Fibroblast of lung (primary cell): Measurements from ENCODE around the gene ADGRE1.

ENCODE experiments used
- CTCF ChIP-seq, 2 donors: IDR thresholded peaks in 1 of 2; conservative IDR thresholded peaks in 1 of 2; 1 replicate in 1 of 2; 2 replicates in 1 of 2; pipeline ENCODE4 v1.5.1; 2011 to 2012; ENCODE audit warnings: low read length in 2 of 2, control low read depth in 1 of 2, inconsistent platforms in 1 of 2, low read depth in 1 of 2, mild to moderate bottlenecking in 1 of 2
- EZH2 ChIP-seq: IDR thresholded peaks from 2 replicates; pipeline ENCODE4 v1.5.1; 2012; ENCODE audit warnings: low read length, control low read depth, mild to moderate bottlenecking; ENCODE audit errors: missing control alignments

- TF ChIP-seq EZH2 (no peak), CTCF (conservative IDR thresholded peaks at IDR 0.05 in 1 of 2, IDR thresholded peaks at IDR 0.05 in 1 of 2; ENCODE audit: low read depth in 1 of 2, low read length in 2 of 2) (no peak)
Observed at GRCh38 chr19:6945733-6946132, 58.4 kb downstream of the ADGRE1 start.
